Keratinocyte (primary cell): ENCODE data around the gene L1CAM.

Experiments used
- CTCF ChIP-seq, 3 experiments: IDR thresholded peaks in 1 of 3; conservative IDR thresholded peaks in 1 of 3; optimal IDR thresholded peaks in 1 of 3; 2 replicates in 2 of 3; 3 replicates in 1 of 3; pipeline versions ENCODE3 to v1.5.1; 2011; ENCODE audit warnings: low read length in 3 of 3, mild to moderate bottlenecking in 3 of 3, moderate library complexity in 2 of 3, control low read depth in 1 of 3, inconsistent platforms in 1 of 3; ENCODE audit not compliant: insufficient read depth in 2 of 3; ENCODE audit errors: extremely low read depth in 1 of 3
- EZH2 ChIP-seq: IDR thresholded peaks from one replicate; pipeline ENCODE4 v1.6.1; 2012; ENCODE audit warnings: inconsistent platforms, mild to moderate bottlenecking, low read length, moderate library complexity

- TF ChIP-seq CTCF (optimal IDR thresholded peaks at IDR 0.05 in 1 of 3, IDR thresholded peaks at IDR 0.05 in 1 of 3, conservative IDR thresholded peaks at IDR 0.05 in 1 of 3; ENCODE audit: extremely low read depth in 1 of 3, insufficient read depth in 2 of 3, low read length in 3 of 3) (no peak), EZH2 (no peak)
These were observed 11.9 kb downstream of the L1CAM start for GRCh38 chrX:153874085-153874365.
